Neural cell (in vitro differentiated cells): ENCODE data around the gene GALK1.

Experiments
- CTCF ChIP-seq: fragments of 450-650 bp; IDR thresholded peaks from 2 replicates; pipeline ENCODE4 v1.5.1; 2014; ENCODE audit warnings: antibody characterized with exemption, mild to moderate bottlenecking, moderate library complexity; ENCODE audit not compliant: poor library complexity, severe bottlenecking
- EZH2 ChIP-seq: fragments of 200-600, 300-800 bp; shearing (Covaris generic), sonication (generic); IDR thresholded peaks from 2 replicates; pipeline ENCODE4 v1.6.1; 2014; ENCODE audit warnings: antibody characterized with exemption, low read length, borderline replicate concordance, mild to moderate bottlenecking; ENCODE audit not compliant: insufficient read depth, poor library complexity, severe bottlenecking
- POLR2AphosphoS5 ChIP-seq: IDR thresholded peaks from 2 replicates; pipeline ENCODE4 v1.6.1; 2012
- SMC3 ChIP-seq: fragments of 450-650 bp; conservative IDR thresholded peaks from 2 replicates; pipeline ENCODE4 v1.6.1; 2014; ENCODE audit warnings: antibody characterized with exemption, mild to moderate bottlenecking, moderate library complexity; ENCODE audit not compliant: poor library complexity
- TAF1 ChIP-seq: IDR thresholded peaks from 2 replicates; pipeline ENCODE4 v1.6.1; 2012; ENCODE audit warnings: low read depth

DNA sequence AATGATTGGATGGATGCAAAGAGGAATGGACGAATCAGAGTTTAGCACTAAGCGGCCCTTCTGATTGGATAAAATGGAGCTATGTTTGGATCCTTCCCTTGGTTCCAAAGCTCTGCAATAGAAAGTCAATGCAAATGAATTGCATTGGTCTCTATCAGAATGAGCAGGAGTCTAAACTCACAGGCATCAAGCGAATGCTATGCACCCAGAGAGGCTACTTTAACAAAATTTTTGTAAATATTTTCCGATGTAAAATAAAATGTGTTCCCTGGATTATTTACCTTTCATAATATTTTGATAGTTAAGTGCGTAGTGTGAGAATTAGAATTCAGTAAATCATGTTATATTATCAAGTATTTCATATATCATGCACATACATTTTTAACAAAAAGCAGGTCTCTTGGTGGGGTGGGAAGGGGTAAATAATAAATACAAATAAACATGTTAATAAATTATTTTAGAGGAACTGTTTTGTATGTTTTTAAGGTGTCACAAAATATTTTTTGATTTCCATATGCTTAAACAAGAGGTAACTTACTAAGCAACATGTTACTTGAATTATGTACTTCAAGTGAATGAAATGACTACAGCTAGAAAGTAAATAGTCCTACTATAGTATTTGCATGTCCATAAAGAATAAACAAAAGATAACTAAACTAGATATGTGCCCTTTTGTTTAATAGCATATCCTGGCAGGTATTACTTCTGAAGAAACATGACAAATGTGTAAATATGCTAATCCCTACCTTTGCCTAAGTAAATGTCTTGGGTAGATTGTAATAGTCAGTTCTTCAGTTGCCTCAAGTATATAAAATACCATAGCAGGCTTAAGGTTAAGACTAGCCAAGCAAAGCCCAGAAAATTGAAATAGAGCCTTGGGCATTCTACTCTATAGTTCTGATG is 15.2 kb upstream of the GALK1 start:
- no peak for TF ChIP-seq SMC3
- no peak for TF ChIP-seq EZH2
- TF ChIP-seq CTCF = no peak
- no peak for TF ChIP-seq TAF1
- no peak for TF ChIP-seq POLR2AphosphoS5
